Sigmoid colon (tissue), 7 donors: ENCODE results near the gene CEP63. TPM values are rescaled to one million over a fixed set of nuclear protein-coding genes. Genes with fewer than 3 reads are reported as not detected.

Experiments used
- DNase-seq: peaks from one replicate; pipeline ENCODE4 v3.0.0-alpha.2; 2019
- H3K27ac ChIP-seq, 4 donors: fragments of 200-600 bp; sonication (generic); one replicate each; pipeline ENCODE4 v1.5.1; 2016 to 2019; ENCODE audit warnings: mild to moderate bottlenecking in 1 of 4
- H3K27me3 ChIP-seq, 3 donors: fragments of 200-600 bp; sonication (generic); one replicate each; pipeline ENCODE4 v1.5.1; 2019; ENCODE audit warnings: mild to moderate bottlenecking in 1 of 3
- H3K36me3 ChIP-seq, 4 donors: fragments of 200-600 bp; sonication (generic); one replicate each; pipeline ENCODE4 v1.5.1; 2016 to 2019
- H3K4me1 ChIP-seq, 4 donors: fragments of 200-600 bp; sonication (generic); one replicate each; pipeline ENCODE4 v1.5.1; 2017 to 2019
- H3K4me3 ChIP-seq, 4 donors: fragments of 200-600 bp; sonication (generic); one replicate each; pipeline ENCODE4 v1.5.1; 2017 to 2019; ENCODE audit warnings: mild to moderate bottlenecking in 2 of 4, moderate library complexity in 1 of 4
- H3K9me3 ChIP-seq, 4 donors: fragments of 200-600 bp in 3 of 4; sonication (generic) in 3 of 4; one replicate each; pipeline versions ENCODE4 v1.5.1 to v1.6.1; 2013 to 2019
- EP300 ChIP-seq, 4 donors: sonication (generic); formaldehyde crosslinking; IDR thresholded peaks; one replicate each; pipeline ENCODE4 v1.6.1; 2017; ENCODE audit warnings: antibody characterized with exemption in 4 of 4
- POLR2A ChIP-seq, 2 donors: fragments of 450-650 bp; IDR thresholded peaks; one replicate each; pipeline ENCODE4 v1.6.1; 2016; ENCODE audit warnings: antibody characterized with exemption in 2 of 2, mild to moderate bottlenecking in 2 of 2, moderate library complexity in 2 of 2
- POLR2AphosphoS5 ChIP-seq, 4 donors: sonication (generic); formaldehyde crosslinking; IDR thresholded peaks; one replicate each; pipeline ENCODE4 v1.6.1; 2017; ENCODE audit warnings: antibody characterized with exemption in 4 of 4
- WGBS, 2 donors: extraction: QIAGEN DNeasy Blood & Tissue Kit; methylation state at CpG; one replicate each; pipeline ENCODE4 v1.1.7; 2013; 5-methylcytosine and 5-hydroxymethylcytosine counted together
- intact Hi-C: fragments of 100-400 bp; cut with DNase I; formaldehyde crosslinking; loops from one replicate; pipeline ENCODE4 v1.15.1; 2023
- polyA plus RNA-seq, 3 donors: library from polyadenylated mRNA; stranded (reverse); fragments of 200-250 nt; gene quantifications; one replicate each; pipeline ENCODE4 v1.2.3, GENCODE V29; 2013
- total RNA-seq, 4 donors: library from RNA; depleted of rRNA; stranded (reverse); fragments of >200 nt; gene quantifications; one replicate each; pipeline ENCODE4 v1.1.0, GENCODE V29; 2016
- TF ChIP-seq, protein P1 (sequence below), 4 experiments: fragments of 450-650 bp in 3 of 4; fragments of 200-600 bp in 1 of 4; IDR thresholded peaks; one replicate each; pipeline ENCODE4 v1.5.1; 2016 to 2019; ENCODE audit warnings: antibody characterized with exemption in 4 of 4, mild to moderate bottlenecking in 3 of 4, moderate library complexity in 2 of 4
- donor health status: healthy with polysubstance abuse.
- donor health status: Bipolar disorder and iron deficiency.
- donor health status: healthy.

The CEP63 gene
- total and polyA plus RNA-seq, 7 donors: 16.6 to 33.5 (median 22.5) TPM

DNA sequence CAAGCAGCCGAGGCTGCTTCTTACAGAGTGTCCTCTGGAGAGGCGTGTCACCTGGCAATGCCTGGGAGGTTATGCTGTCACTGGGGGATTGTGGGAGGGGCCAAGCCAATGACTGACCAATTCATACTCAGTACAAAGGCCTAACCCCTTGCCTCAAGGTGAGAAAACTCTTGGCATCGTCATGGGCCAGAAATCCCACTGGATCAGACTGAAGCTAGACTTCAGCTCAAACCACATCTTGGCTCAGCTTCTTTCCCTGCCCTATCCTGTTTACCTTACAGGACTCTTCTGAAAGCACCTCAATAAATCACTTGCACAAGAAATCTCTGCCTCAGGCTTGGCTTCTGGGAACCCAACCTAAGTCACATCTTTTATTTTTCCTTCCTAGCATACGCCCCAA lies 9.6 kb upstream of the CEP63 start:
- peaks cover under 1 to 47% (median 17%) of the 10 kb centered on the region in 4 donors for H3K36me3 ChIP-seq
- no peak for DNase-seq
- H3K27ac ChIP-seq: peak overlapping the region in 3 of 4 donors; percentile 35 to 51 (median 45)
- intact Hi-C loops: no loop called here
- H3K4me1 ChIP-seq: peaks cover 0 to 18% (median 8%) of the 10 kb centered on the region in 4 donors
- no peaks in the 10 kb centered on the region for H3K9me3 ChIP-seq
- H3K4me3 ChIP-seq: no peak overlapping the region
- 75 to 79% methylated on average over 4 of the region's 4 CpGs for WGBS, 2 donors
- TF ChIP-seq EP300 (IDR thresholded peaks at IDR 0.05) (no peak), POLR2AphosphoS5 (IDR thresholded peaks at IDR 0.05) (no peak), POLR2A (IDR thresholded peaks at IDR 0.05) (no peak)
- TF ChIP-seq, protein P1, sequence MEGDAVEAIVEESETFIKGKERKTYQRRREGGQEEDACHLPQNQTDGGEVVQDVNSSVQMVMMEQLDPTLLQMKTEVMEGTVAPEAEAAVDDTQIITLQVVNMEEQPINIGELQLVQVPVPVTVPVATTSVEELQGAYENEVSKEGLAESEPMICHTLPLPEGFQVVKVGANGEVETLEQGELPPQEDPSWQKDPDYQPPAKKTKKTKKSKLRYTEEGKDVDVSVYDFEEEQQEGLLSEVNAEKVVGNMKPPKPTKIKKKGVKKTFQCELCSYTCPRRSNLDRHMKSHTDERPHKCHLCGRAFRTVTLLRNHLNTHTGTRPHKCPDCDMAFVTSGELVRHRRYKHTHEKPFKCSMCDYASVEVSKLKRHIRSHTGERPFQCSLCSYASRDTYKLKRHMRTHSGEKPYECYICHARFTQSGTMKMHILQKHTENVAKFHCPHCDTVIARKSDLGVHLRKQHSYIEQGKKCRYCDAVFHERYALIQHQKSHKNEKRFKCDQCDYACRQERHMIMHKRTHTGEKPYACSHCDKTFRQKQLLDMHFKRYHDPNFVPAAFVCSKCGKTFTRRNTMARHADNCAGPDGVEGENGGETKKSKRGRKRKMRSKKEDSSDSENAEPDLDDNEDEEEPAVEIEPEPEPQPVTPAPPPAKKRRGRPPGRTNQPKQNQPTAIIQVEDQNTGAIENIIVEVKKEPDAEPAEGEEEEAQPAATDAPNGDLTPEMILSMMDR (IDR thresholded peaks at IDR 0.05): no peak
- H3K27me3 ChIP-seq: no peaks in the 10 kb centered on the region

DNA sequence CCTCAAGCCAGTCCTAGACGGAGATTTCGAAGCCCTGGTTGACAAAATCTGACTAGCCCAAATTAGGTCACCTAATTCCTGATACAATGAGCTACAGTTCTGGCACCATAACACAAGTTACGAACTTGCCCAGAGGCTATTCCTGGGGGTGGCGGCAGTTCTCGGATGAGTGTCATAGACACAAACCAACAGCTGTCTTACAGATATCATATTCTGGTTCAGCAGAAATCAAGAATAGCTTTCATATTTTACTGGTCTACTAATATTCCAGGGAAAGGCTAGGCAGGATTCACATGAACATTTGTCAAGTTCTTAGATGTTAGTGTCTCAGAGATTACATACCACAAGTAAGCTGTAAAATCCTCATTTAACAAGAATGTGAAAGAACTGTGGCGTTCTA lies 8.9 kb upstream of the CEP63 start:
- no peak overlapping the region for H3K4me3 ChIP-seq
- H3K36me3 ChIP-seq: peaks cover 5 to 54% (median 22%) of the 10 kb centered on the region in 4 donors
- intact Hi-C loops: no loop called here
- no peaks in the 10 kb centered on the region for H3K9me3 ChIP-seq
- H3K4me1 ChIP-seq: peaks cover 0 to 18% (median 8%) of the 10 kb centered on the region in 4 donors
- 86 to 96% methylated on average over 6 of the region's 6 CpGs for WGBS, 2 donors
- DNase-seq: no peak
- no peaks in the 10 kb centered on the region for H3K27me3 ChIP-seq
- H3K27ac ChIP-seq: peak overlapping the region in 3 of 4 donors; percentile 35 to 51 (median 45)
- TF ChIP-seq, protein P1 (IDR thresholded peaks at IDR 0.05): no peak
- TF ChIP-seq EP300 (IDR thresholded peaks at IDR 0.05): no peak
- no peak for TF ChIP-seq POLR2A (IDR thresholded peaks at IDR 0.05)
- no peak for TF ChIP-seq POLR2AphosphoS5 (IDR thresholded peaks at IDR 0.05)

DNA sequence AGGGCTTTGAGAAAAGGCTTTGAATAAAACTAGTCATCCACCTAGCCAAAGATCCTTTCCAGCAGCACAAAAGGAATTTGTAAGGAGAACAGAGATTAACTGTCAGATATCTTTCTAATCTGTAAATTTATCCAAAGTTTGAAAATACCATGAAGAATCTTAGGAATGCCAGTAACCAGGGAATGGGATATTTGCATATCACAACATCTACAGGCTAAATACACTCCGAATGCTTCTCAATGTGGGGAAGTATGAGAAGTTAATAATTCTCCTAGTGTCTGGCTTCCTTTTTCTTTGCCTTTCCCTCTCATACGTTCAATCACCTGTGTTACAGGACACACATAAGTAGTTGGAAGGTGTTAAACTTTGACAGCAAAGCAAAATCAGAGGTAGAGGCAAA lies 7.9 kb upstream of the CEP63 start:
- Histone ChIP-seq H3K4me1 (peaks cover 0 to 19% (median 11%) of the 10 kb centered on the region in 4 donors), H3K27ac (no peak overlapping the region), H3K36me3 (peaks cover 5 to 63% (median 25%) of the 10 kb centered on the region in 4 donors), H3K27me3 (no peaks in the 10 kb centered on the region), H3K9me3 (no peaks in the 10 kb centered on the region), H3K4me3 (no peak overlapping the region)
- WGBS, 2 donors: 77 to 80% methylated on average over 2 of the region's 2 CpGs
- TF ChIP-seq POLR2A (IDR thresholded peaks at IDR 0.05): no peak
- TF ChIP-seq, protein P1 (IDR thresholded peaks at IDR 0.05): no peak
- TF ChIP-seq POLR2AphosphoS5 (IDR thresholded peaks at IDR 0.05): no peak
- TF ChIP-seq EP300 (IDR thresholded peaks at IDR 0.05): no peak
- intact Hi-C loops: no loop called here
- no peak for DNase-seq

DNA sequence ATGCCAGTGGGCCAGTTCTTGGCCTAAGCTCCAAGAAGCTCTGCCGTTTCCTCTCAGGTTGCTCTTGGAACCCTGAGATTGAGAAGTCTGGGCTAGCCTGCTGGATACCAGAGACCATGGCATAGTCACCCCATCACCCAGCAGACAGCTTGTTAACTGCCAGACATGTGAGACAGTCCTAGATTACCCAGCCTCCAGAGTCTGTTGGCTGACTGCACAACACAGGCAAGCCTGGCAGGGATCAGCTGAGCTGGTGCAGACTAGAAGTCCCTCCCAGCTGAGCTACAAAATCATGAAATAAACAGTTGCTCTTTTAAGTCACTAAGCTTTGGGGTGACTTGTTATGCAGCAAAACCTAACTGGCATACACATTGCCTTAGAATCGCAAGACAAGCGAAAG lies 5.3 kb upstream of the CEP63 start:
- no peak for DNase-seq
- TF ChIP-seq POLR2A (IDR thresholded peaks at IDR 0.05) (no peak), POLR2AphosphoS5 (IDR thresholded peaks at IDR 0.05) (no peak), EP300 (IDR thresholded peaks at IDR 0.05) (no peak)
- TF ChIP-seq, protein P1 (IDR thresholded peaks at IDR 0.05): no peak
- Histone ChIP-seq H3K36me3 (peaks cover 5 to 63% (median 25%) of the 10 kb centered on the region in 4 donors), H3K27me3 (no peaks in the 10 kb centered on the region), H3K9me3 (no peaks in the 10 kb centered on the region), H3K27ac (no peak overlapping the region), H3K4me3 (no peak overlapping the region), H3K4me1 (peaks cover 0 to 32% (median 27%) of the 10 kb centered on the region in 4 donors)
- intact Hi-C loops: no loop called here
- 95 to 98% methylated on average over 3 of the region's 3 CpGs for WGBS, 2 donors

DNA sequence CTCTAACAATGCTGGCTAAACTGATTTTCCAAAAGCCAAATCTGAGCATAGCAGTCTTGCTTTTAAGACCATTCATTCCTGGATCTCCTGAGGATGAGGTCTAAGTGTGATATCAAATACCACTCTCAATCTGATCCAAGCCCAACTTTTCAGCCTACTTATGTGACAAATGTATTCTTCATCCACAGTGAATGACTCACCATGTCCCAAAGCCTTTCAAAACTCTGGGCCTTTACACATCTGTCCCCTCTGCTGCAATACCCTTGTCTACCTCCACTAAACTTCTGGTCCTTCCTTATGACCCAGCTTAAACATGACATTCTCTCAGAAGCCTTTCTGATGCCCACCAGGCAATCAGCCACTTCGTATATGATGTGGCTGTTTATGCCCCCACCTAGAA lies 4.7 kb upstream of the CEP63 start:
- Histone ChIP-seq H3K4me3 (no peak overlapping the region), H3K4me1 (peaks cover 0 to 32% (median 25%) of the 10 kb centered on the region in 4 donors), H3K9me3 (no peaks in the 10 kb centered on the region), H3K27me3 (no peaks in the 10 kb centered on the region), H3K36me3 (peaks cover 5 to 63% (median 25%) of the 10 kb centered on the region in 4 donors), H3K27ac (no peak overlapping the region)
- DNase-seq: no peak
- 72 to 93% methylated on average over 1 of the region's 1 CpG for WGBS, 2 donors
- TF ChIP-seq POLR2A (IDR thresholded peaks at IDR 0.05) (no peak), POLR2AphosphoS5 (IDR thresholded peaks at IDR 0.05) (no peak), EP300 (IDR thresholded peaks at IDR 0.05) (no peak)
- TF ChIP-seq, protein P1 (IDR thresholded peaks at IDR 0.05): no peak
- intact Hi-C loops: no loop called here
